HepG2 (cell line): ENCODE data around the gene OARD1. TPM values are rescaled to one million over a fixed set of nuclear protein-coding genes. Genes with fewer than 3 reads are reported as not detected.

Experiments used
- ARNTL ChIP-seq: sonication (generic); formaldehyde crosslinking; IDR thresholded peaks from 2 replicates; pipeline ENCODE4 v1.4.0; 2020; ENCODE audit warnings: mild to moderate bottlenecking, missing genetic modification reagents
- ATF4 ChIP-seq, 2 experiments: fragments of 450-650 bp in 1 of 2; sonication (generic) in 1 of 2; formaldehyde crosslinking; IDR thresholded peaks; 2 replicates each; pipeline versions ENCODE4 v1.5.0 to v1.8.0; 2020 to 2022; ENCODE audit warnings: mild to moderate bottlenecking in 1 of 2, missing genetic modification reagents in 1 of 2
- CREB1 ChIP-seq, 2 experiments: fragments of 450-650 bp in 1 of 2; IDR thresholded peaks; 2 replicates each; pipeline ENCODE4 v1.6.1; 2016 to 2017; ENCODE audit warnings: control low read depth in 1 of 2, mild to moderate bottlenecking in 1 of 2, missing compliant biosample characterization in 1 of 2, missing genetic modification characterization in 1 of 2
- ETV5 ChIP-seq: IDR thresholded peaks from 2 replicates; pipeline ENCODE4 v1.6.1; 2018; ENCODE audit warnings: missing biosample characterization, missing genetic modification reagents, inconsistent platforms, borderline replicate concordance
- GLI4 ChIP-seq: sonication (generic); formaldehyde crosslinking; IDR thresholded peaks from 2 replicates; pipeline ENCODE4 v1.5.1; 2020; ENCODE audit warnings: missing genetic modification reagents, mild to moderate bottlenecking, moderate library complexity, borderline replicate concordance
- GTF3A ChIP-seq: sonication (generic); formaldehyde crosslinking; conservative IDR thresholded peaks from 2 replicates; pipeline ENCODE4 v1.4.0; 2020; ENCODE audit warnings: mild to moderate bottlenecking, missing genetic modification reagents
- KLF11 ChIP-seq: IDR thresholded peaks from 2 replicates; pipeline ENCODE4 v1.6.1; 2016; ENCODE audit warnings: missing compliant biosample characterization
- MAX ChIP-seq: IDR thresholded peaks from 2 replicates; pipeline ENCODE4 v1.6.1; 2012; ENCODE audit warnings: inconsistent platforms
- MYPOP ChIP-seq: sonication (generic); formaldehyde crosslinking; IDR thresholded peaks from 2 replicates; pipeline ENCODE4 v1.8.1; 2023; ENCODE audit warnings: mild to moderate bottlenecking, moderate library complexity, missing genetic modification reagents
- NR2F1 ChIP-seq, 2 experiments: fragments of 450-650 bp in 1 of 2; formaldehyde crosslinking in 1 of 2; IDR thresholded peaks; 2 replicates each; pipeline versions ENCODE4 v1.5.0 to v1.6.1; 2016 to 2020; ENCODE audit warnings: mild to moderate bottlenecking in 1 of 2, missing compliant biosample characterization in 1 of 2, missing genetic modification reagents in 1 of 2, moderate library complexity in 1 of 2
- SIX4 ChIP-seq: sonication (generic); formaldehyde crosslinking; IDR thresholded peaks from 2 replicates; pipeline ENCODE4 v1.4.0; 2020; ENCODE audit warnings: missing genetic modification reagents
- SMYD3 ChIP-seq: sonication (generic); formaldehyde crosslinking; IDR thresholded peaks from 2 replicates; pipeline ENCODE4 v1.8.1; 2023; ENCODE audit warnings: mild to moderate bottlenecking, missing genetic modification reagents
- SOX6 ChIP-seq, 2 experiments: fragments of 450-650 bp in 1 of 2; sonication (generic) in 1 of 2; formaldehyde crosslinking in 1 of 2; IDR thresholded peaks; 2 replicates each; pipeline versions ENCODE4 v1.4.0 to v1.6.1; 2017 to 2020; ENCODE audit warnings: antibody characterized with exemption in 1 of 2, mild to moderate bottlenecking in 1 of 2, missing genetic modification reagents in 1 of 2
- SPEN ChIP-seq: sonication (generic); formaldehyde crosslinking; IDR thresholded peaks from 2 replicates; pipeline ENCODE4 v1.5.1; 2020; ENCODE audit warnings: low read depth, mild to moderate bottlenecking, missing genetic modification reagents
- ZNF44 ChIP-seq: sonication (generic); formaldehyde crosslinking; IDR thresholded peaks from 2 replicates; pipeline ENCODE4 v1.5.1; 2020; ENCODE audit warnings: mild to moderate bottlenecking, missing genetic modification reagents
- ZNF629 ChIP-seq: sonication (generic); formaldehyde crosslinking; conservative IDR thresholded peaks from 2 replicates; pipeline ENCODE4 v1.5.0; 2020; ENCODE audit warnings: missing genetic modification reagents
- ZNF879 ChIP-seq: sonication (generic); formaldehyde crosslinking; IDR thresholded peaks from 2 replicates; pipeline ENCODE4 v1.8.1; 2023; ENCODE audit warnings: missing genetic modification reagents
- ZSCAN9 ChIP-seq: IDR thresholded peaks from 2 replicates; pipeline ENCODE4 v1.6.1; 2016; ENCODE audit warnings: borderline replicate concordance
- polyA plus RNA-seq, 8 experiments: library from polyadenylated mRNA; depleted of rRNA in 3 of 8; stranded (reverse) in 7 of 8; unstranded in 1 of 8; fragments of >200 nt; fragmentation: Illumina TruSeq in 4 of 8; extraction: Trizol in 4 of 8; gene quantifications; 2 replicates each; pipeline versions ENCODE4 v1.2.1 to v1.2.3, GENCODE V29; 2011 to 2016; ENCODE audit warnings: low read depth in 4 of 8, missing spikeins in 1 of 8, mixed read lengths in 1 of 8; ENCODE audit not compliant: insufficient read depth in 1 of 8
- total RNA-seq, 5 experiments: library from RNA; depleted of rRNA; stranded (reverse); fragments of >200 nt; fragmentation: Illumina TruSeq; extraction: Trizol; gene quantifications; 2 replicates each; pipeline ENCODE4 v1.2.3, GENCODE V29; 2016; ENCODE audit warnings: low read depth in 1 of 5

Gene OARD1
- total and polyA plus RNA-seq, 2 of the 13 experiments (the other 11 are each of a cell fraction or from before 2014, with no cell fraction given), result 18.4 to 49.0 TPM

GRCh38 chr6:41073968-41074691 is 2.0 kb upstream of the OARD1 start (continued):
- TF ChIP-seq CREB1 (IDR thresholded peaks at IDR 0.05), result no peak
- peak; percentile 75 for TF ChIP-seq CREB1 (CRISPR knock-in tag; IDR thresholded peaks at IDR 0.05)
- TF ChIP-seq GLI4 (CRISPR knock-in tag), result 0 out of 2 replicates have a peak, but pooled peaks have one; percentile 41
- TF ChIP-seq KLF11 (CRISPR knock-in tag), result 0 out of 2 replicates have a peak, but pooled peaks have one; percentile 4
- 0 out of 2 replicates have a peak, but pooled peaks have one; percentile 18 for TF ChIP-seq SPEN (CRISPR knock-in tag)
- no peak for TF ChIP-seq SOX6 (IDR thresholded peaks at IDR 0.05)
- TF ChIP-seq SOX6 (CRISPR knock-in tag; IDR thresholded peaks at IDR 0.05), result 0 out of 2 replicates have a peak, but pooled peaks have one; percentile 25
- 0 out of 2 replicates have a peak, but pooled peaks have one; percentile 18 for TF ChIP-seq ETV5
- peak; percentile 36; the same call in 1 of the 2 replicates for TF ChIP-seq MYPOP (CRISPR knock-in tag)
- TF ChIP-seq NR2F1 (CRISPR knock-in tag; IDR thresholded peaks at IDR 0.05), result no peak
- 0 out of 4 replicates have a peak, but pooled peaks of 1 of the 2 experiments have one; percentile 38 for TF ChIP-seq ATF4 (CRISPR knock-in tag; IDR thresholded peaks at IDR 0.05)
- TF ChIP-seq GTF3A (CRISPR knock-in tag), result no peak
- peak; percentile 94 for TF ChIP-seq SIX4 (CRISPR knock-in tag)
- TF ChIP-seq ZNF879, result no peak
- TF ChIP-seq SMYD3, result 0 out of 2 replicates have a peak, but pooled peaks have one; percentile 6
- 0 out of 2 replicates have a peak, but pooled peaks have one; percentile 28 for TF ChIP-seq MAX
- 0 out of 2 replicates have a peak, but pooled peaks have one; percentile 30 for TF ChIP-seq ZSCAN9
- 0 out of 2 replicates have a peak, but pooled peaks have one; percentile 47 for TF ChIP-seq ZNF44 (CRISPR knock-in tag)
- no peak for TF ChIP-seq ZNF629
- TF ChIP-seq ARNTL (CRISPR knock-in tag), result 0 out of 2 replicates have a peak, but pooled peaks have one; percentile 9
